ENCODE measurements around the gene TLR2.

DNA sequence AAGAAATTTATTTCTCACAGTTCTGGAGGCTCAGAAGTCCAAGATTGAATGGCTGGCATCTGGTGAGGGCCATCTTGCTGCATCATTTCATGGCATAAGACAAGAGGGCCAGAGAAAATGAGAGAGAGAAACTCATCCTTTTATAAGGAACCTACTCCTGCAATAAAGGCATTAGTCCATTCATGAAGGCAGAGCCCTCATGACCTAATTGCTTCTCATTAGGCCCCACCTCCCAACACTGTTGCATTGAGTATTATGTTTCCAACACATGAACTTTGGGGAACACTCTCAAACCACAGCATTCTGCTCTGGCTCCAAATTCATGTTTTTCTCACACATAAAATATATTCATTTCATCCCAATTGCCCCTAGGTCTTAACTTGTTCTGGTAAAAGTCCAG is 61.6 kb downstream of the TLR2 start:
- TF ChIP-seq, protein P1, sequence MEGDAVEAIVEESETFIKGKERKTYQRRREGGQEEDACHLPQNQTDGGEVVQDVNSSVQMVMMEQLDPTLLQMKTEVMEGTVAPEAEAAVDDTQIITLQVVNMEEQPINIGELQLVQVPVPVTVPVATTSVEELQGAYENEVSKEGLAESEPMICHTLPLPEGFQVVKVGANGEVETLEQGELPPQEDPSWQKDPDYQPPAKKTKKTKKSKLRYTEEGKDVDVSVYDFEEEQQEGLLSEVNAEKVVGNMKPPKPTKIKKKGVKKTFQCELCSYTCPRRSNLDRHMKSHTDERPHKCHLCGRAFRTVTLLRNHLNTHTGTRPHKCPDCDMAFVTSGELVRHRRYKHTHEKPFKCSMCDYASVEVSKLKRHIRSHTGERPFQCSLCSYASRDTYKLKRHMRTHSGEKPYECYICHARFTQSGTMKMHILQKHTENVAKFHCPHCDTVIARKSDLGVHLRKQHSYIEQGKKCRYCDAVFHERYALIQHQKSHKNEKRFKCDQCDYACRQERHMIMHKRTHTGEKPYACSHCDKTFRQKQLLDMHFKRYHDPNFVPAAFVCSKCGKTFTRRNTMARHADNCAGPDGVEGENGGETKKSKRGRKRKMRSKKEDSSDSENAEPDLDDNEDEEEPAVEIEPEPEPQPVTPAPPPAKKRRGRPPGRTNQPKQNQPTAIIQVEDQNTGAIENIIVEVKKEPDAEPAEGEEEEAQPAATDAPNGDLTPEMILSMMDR (IDR thresholded peaks at IDR 0.05; ENCODE audit: low read length): no peak
- TF ChIP-seq EZH2 (IDR thresholded peaks at IDR 0.05; ENCODE audit: borderline replicate concordance, low read length): no peak
